Measurements from ENCODE around the gene SORCS2.

DNA sequence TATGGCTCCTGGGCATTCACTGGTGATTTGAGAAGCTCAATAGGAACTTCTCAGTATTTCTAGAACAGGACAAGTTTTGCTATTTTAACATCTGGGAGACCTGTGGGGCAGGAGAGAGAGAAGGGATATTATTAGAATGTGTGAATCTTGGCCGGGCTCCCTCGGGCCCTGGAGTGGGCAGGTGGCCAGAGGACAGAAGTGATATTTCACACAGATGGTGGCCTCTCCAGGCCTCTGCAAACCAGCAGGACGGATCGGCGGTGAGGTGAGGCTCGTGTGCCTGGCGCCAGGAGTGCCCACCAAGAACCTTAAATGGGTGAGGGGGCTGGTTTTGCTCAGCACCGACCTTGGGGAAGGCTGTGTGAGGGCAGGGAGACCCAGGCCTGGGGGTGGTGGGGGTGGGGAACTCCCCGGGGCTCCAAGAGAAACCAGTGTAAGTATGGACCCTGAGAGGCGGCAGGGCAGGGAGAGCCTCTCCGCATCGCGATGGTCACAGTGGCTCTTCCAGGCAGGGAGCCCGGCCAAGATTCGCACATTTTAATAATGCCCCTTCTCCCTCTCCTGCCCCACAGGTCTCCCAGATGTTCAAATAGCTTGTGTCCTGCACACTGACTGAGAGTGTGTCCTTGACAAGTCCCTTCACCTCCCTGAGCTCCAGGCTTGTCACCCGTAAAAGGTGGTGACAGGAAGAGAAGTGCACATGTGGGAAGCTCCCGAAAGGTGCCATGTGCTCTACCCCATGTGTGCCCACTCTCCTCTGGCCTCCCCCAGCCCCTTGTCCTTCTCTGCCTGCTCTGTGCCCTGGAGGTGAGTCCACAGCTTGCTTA lies 64.9 kb downstream of the SORCS2 start:
- TF ChIP-seq, protein P1, sequence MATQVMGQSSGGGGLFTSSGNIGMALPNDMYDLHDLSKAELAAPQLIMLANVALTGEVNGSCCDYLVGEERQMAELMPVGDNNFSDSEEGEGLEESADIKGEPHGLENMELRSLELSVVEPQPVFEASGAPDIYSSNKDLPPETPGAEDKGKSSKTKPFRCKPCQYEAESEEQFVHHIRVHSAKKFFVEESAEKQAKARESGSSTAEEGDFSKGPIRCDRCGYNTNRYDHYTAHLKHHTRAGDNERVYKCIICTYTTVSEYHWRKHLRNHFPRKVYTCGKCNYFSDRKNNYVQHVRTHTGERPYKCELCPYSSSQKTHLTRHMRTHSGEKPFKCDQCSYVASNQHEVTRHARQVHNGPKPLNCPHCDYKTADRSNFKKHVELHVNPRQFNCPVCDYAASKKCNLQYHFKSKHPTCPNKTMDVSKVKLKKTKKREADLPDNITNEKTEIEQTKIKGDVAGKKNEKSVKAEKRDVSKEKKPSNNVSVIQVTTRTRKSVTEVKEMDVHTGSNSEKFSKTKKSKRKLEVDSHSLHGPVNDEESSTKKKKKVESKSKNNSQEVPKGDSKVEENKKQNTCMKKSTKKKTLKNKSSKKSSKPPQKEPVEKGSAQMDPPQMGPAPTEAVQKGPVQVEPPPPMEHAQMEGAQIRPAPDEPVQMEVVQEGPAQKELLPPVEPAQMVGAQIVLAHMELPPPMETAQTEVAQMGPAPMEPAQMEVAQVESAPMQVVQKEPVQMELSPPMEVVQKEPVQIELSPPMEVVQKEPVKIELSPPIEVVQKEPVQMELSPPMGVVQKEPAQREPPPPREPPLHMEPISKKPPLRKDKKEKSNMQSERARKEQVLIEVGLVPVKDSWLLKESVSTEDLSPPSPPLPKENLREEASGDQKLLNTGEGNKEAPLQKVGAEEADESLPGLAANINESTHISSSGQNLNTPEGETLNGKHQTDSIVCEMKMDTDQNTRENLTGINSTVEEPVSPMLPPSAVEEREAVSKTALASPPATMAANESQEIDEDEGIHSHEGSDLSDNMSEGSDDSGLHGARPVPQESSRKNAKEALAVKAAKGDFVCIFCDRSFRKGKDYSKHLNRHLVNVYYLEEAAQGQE (IDR thresholded peaks at IDR 0.05; ENCODE audit: low read depth) = no peak
- no peak for TF ChIP-seq EP300 (IDR thresholded peaks at IDR 0.05; ENCODE audit: borderline replicate concordance)
- no peak for TF ChIP-seq RAD21 (IDR thresholded peaks at IDR 0.05; ENCODE audit: low read depth)
- no peak for TF ChIP-seq FOXM1 (IDR thresholded peaks at IDR 0.05; ENCODE audit: borderline replicate concordance, low read depth)
- no peak for TF ChIP-seq NFIC (IDR thresholded peaks at IDR 0.05)
- TF ChIP-seq TEAD4 (IDR thresholded peaks at IDR 0.05) = no peak
- TF ChIP-seq YY1 (IDR thresholded peaks at IDR 0.05; ENCODE audit: low read depth) = no peak
- TF ChIP-seq TAF1 (IDR thresholded peaks at IDR 0.05; ENCODE audit: low read depth) = no peak

Data from Ishikawa (cell line).